Islet precursor cell (in vitro differentiated cells): ENCODE measurements around the gene PTCHD1.

Experiments used
- DNase-seq: peaks from one replicate; pipeline ENCODE4 v3.0.0-alpha.2; 2018

The PTCHD1 gene

DNA sequence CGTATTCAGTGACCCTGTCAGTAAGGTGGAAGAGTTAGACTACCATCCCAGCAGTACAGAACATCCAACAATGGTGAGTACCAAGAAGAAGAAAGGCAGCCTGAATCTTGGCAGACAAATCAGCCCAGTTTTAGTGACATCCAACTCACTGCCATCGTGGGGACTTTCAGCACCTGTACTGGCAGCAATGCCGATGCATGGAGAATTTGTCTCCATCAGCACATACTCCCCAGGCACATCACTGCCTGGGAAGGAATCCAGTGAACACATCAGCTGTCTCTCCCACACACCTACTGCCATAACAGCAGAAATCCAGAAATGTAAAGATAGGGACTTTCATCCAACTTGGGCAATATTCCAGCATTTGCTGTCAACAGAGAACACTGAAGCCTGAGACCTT is 29.8 kb downstream of the PTCHD1 start:
- no peak for DNase-seq

DNA sequence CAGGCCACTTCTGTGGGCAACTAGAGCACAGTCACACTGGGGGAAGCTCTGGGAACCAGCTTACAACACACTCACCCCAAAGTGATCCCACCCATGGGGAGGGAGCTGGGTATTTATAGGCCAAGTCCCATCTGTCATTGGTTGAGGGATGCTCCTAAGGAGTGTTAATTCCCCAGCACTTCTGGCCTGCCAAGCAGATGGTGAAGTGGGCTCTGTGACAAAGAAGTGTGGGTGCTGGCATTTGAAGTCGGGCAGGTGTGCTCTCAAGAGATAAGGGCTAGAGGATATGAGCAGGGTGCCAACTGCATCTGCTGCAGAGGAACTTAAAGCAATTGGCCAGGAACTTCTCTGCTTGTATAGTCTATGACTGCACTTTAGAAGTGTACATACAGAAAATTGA is 30.9 kb downstream of the PTCHD1 start:
- no peak for DNase-seq

DNA sequence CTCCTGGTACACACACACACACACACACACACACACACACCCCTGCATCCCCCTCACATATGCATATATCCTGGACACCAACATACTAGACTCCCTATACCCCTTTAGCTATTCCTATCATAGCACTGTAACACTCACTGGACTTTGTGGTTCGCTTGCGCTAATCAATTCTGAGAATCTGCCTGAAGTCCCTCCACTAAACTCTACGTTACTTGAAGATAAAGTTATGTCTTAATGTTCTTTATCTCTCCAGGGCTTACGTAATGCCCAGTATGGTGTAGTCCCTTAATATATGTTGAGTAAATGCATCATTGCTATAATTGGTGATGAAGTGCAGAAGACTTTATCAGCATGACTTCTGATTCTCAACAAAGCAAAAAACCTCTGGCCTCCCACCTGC is 32.3 kb downstream of the PTCHD1 start:
- DNase-seq: no peak

DNA sequence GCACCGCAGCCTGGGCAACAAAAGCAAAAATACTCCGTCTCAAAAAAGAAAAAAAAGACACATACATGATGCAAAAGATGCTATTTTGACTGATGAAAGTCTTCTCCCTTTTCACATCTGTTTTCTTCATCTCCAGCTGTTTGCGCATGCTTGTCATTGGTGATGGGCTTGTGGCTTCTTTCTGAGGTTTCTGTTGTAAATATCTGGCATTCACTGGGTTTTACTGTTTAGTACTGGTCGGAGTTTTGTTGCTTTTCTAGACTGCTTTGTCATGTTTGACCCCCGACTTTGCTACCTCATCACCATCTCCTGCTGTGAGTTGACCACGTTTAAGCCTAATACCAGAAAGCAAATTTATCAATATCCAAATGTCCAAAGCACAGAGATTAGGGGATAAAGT is 34.4 kb downstream of the PTCHD1 start:
- no peak for DNase-seq

DNA sequence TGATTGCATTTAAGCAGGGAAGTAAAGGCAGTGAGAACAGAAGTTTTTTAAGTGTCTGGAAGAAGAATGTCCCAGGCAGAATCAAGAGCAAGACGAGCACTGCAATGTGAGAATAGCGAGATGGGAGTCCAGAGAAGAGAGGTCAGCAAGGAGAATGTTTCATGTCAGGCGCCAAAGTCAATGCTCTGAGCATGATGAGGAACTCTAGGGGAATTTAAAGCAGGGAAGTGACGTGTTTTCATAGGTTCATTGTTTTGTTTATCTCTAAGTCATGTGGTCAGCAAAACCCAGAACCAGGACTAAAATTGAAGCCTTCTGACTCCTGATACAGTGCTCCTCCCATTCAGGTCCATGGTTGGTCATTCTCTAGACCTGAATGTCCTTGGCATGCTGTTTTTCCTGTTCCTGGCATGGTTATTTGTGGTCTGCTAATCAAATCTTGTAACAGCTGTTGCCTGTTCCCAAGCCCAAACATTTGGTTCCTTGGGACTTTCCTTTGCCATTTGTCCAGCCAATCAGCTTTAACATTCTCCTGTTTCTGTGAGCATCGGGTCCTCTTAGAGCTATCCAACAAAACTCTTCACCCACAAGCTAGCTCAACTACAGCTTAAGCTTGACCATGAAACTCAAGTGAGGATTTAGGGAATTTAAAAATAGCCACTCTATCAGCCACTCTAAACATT is 37.7 kb downstream of the PTCHD1 start:
- DNase-seq: no peak

DNA sequence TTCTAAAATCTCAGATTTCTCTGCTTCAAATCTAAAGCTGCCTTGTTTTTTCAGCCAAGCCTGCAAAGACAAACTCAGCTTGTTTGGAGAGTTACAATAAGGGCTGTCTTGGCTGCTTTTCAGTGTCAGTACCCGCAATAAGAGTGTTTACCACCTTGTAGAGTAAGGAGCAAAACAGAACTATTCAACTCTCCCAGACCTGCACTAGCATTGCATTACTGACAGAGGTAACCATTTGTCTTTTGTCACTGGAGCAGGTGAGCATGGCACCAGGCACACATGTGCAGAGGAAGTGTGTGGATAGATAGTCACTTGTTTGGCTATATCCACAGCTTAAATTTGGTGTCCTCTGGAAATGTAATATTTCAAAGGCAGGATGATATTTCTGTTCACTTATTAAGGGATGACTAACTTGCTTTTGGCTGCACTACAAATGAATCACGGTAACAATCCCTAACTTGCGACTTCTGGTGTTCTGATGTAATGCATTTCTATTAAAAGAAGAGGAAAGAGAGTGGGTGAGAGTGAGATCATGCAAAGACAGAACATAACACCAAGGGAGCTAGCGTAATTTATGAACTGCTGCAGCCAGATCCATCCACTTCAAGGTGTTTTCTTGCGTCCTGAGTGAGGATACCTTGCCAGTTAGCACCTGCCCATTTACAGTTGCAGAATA is 38.6 kb downstream of the PTCHD1 start:
- no peak for DNase-seq

DNA sequence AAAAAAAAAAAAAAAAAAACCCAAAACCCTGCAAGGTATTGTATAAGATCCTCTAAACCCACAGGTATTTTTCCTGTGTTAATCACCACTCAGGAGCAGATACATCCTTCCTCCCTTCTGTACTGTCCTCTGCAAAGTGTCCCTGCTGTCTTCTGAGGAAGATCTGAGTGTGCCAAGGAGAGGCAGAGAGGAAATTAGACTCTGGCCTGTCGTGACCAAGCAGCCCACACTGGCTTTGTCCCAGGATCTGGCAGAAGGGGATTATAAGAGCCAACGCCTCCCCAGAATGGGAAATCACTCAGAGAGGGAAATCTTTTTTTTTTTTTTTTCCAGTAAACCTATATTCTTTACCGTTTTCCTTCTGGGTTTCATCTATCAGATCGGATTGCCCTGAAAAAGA is 39.6 kb downstream of the PTCHD1 start:
- DNase-seq: no peak

DNA sequence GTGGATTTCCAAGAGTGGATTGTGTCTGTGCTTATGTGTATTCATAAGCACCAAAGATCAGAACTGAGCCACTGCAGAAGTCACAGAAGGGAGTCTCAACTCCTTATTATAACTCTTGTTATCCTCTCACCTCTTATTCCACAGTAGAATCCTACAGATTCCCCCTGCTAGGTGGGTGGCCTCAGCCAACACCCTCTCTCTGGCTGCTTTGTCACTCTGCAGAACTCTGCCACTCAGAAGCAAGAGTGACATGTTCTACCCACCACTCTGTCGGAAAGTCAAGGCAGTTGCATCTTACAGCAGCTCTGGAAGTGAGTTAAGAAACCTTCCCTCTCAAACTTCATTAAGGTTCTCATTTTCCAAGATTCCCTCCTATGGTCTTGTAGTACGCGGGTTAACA is 41.9 kb downstream of the PTCHD1 start:
- no peak for DNase-seq

DNA sequence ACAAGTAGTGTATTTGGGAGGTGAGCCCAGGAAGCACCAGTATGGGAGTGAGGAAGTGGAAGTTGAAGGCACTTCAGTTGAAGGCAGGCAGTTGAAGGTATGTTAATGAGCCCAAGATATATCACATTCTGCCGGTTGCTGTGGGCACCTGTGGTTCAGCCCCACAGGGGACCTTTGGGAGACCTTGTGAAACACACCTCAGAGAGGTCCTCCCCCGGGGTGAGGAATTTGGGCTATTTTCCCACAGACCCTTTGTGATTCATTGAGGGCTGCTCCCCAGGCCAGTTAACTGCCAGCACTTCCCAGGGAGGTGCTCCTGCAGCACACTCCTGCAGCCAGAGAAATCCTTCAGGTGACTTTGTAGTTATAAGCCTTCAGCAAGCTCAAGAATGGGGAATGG is 45.9 kb downstream of the PTCHD1 start:
- DNase-seq: peak; percentile 83

DNA sequence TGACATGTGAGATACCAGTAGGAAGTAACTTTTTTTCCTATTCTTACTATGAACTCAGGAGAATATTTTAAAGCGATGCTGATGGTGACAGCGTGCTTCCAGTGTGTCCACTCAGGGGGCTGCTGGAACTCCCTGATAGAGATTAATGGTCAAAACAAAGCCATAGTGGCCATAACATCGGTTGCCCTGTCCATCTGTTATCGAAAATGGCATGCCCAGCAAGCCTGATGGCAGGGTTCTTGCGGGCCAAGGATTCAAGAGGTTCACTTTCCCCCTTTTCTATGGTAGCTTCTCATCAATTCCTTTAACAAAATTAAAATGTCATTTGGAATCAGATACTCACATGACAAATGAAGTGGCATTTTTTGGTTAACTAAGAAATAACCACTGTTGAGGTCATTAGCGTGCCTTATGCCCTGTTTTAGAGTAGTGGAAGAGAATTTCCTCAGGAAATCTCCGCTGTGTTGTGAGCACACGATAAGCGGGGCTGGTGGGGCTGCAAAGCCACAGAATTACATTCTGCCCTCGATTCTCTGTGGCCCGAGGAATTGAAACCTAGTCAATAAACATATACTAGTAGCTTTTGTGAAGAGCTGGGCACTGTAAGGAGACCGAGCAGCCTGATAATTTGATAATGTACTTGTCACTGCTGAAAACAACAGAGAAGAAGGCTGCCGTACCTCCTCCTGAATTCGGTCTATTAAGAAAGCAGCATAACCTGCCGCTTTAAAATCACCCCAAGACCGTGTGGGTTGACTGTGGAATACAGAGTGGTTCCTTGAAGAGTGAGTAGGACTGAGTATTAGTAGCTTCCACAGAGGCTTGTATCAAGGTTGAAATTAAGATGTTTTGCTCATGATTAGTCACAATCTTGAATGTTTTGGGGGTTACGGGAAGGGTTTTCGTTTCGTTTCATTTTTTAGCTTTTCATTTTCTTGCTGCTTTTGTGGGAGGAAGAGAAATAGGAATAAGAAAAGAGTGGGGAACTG is 46.7 kb downstream of the PTCHD1 start:
- no peak for DNase-seq

DNA sequence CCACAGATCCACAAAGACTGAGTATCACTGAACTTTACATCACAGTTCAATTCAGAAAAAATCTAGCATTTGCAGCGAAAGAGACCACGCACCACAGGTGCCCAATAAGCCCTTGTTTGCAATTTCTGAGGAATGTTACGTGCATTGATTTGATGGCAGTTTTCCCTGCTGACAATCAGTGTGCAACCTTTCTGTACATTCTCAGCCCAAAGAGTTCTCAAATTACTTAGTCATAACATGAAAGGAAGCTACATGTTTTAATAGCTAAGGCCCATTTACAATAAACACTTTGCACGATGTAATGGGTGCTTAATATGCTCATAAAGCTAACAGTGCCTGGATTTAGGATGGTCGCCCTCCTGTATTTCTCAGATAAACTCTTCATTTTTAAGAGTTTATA is 47.9 kb downstream of the PTCHD1 start:
- DNase-seq: no peak

DNA sequence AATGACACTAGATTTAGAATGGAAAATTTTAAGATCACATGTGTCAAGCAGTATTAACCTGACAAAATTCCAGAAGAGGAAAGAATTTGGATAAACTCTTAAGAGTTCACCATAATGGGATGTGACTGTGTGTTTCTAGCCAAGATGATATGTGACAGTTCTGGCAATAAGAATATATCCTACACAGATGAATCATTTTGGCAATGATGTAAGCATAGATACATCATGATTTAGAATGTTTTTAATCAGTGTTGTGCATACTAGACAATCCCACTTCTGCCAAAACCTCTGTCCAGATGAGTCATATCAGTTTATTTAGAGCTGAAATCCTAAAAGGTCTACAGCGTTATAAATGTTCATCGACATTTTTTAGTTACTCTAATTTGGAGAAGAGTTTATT is 48.8 kb downstream of the PTCHD1 start:
- DNase-seq: no peak

DNA sequence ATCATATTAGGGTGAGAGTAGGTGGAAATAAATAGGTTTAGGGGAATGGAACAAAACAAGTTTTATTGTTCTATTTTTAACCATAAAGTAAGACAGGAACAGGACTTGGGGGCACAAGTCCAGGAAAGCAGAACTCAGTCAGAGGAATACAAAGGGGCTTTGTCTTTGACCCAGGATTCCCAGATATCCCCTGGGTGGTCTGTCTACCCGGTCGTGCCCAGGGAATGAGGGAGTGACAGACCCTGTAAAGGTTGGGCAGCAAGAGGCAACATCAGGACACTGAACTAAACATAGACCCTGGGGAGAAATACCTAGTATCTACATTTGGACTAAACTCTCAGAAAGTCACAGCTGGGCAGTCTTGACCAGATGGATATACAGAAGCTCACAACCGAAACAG is 50.6 kb downstream of the PTCHD1 start:
- peak; percentile 73 for DNase-seq

DNA sequence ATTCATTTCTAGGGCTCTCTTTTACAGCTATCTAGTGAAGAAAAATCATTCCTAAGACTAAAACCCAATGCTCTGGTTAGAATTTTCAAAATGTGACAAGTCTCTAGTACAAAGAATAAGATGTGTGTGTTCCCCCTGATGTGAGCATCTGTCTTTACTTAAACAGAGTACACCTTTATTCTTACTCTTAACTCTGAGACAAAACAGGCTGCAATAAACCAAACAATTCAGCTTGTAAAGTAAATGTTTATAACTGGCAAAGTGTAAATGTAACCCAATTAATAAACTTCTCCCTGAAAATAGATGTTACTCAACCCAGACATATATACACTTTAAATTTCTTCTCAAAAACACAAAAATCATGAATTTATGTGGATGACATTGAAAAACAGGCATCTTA is 51.6 kb downstream of the PTCHD1 start:
- no peak for DNase-seq

DNA sequence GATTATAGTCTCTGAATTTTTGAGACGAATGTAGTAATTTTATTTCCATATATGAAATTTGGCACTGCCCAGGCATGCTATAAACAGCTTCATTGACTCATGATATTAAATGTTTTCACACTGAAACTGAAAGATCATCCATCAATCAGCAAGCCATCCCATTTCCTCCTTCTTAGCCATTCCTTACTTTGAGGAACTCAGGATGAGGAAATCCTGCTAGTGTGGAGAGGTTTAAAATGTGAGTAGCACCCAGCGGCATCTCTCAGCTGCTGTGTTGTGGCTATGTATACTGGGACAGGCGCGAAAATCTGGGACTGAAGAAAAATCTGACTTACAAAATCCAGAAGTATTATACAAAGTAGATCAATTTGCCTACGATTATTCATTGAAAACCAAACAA is 52.1 kb downstream of the PTCHD1 start:
- no peak for DNase-seq

DNA sequence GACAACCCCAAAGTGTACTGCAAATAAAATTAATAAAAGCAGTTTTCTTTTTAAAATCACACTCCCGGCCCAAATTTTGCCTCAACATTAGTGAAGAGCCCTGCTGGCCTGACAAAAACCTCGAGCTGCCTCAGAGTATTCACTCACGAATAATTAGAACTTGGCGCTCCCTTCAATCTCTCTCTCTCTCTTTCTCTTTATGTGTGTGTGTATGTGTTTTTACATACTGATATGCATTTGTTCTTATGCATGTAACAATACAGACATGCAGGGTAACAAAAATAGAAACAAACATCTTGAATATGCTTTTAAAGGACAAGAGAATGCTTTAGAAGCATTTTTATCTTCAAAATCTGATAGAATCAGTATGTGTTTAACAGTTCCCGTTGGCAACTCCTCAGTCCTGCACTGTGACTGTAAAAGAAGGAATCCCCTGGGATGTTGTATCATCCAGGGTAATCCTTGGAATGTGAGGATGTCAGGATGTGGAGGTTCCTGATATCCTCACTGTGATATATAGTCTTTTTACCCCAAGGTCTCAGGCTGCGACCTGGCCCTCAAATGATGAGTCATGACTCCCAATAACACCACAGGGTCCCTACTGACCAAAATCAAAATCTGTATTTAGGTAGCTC is 53.0 kb downstream of the PTCHD1 start:
- peak; percentile 67 for DNase-seq

DNA sequence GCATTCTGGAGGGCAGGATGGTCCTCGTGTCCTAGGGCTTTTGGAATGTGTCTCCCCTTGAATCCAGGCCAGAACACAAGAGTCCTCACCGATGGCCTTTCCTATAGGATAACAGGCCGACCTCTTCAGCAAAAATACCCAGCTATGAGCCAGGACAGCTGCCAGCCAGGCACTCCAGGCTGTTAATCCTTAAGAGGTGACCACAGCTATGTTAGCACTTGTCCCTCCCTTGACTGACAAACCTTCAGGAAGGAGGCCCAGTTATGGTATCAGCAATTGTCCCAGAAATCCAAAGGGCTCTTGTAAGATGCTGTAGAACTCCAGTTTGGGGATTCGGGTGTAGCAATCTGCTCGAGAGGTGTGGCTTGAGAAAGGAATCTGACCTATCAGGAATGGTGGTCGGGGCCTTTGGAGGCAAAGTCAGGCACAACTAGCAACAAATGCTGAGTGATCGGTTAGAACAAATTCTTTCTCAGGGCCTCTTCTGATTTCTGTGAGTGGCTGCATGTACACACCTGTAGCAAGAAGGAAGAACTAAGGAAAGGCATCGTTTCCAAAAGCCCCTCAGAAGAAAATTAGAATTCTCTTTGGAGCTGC is 54.6 kb downstream of the PTCHD1 start:
- DNase-seq: peak; percentile 57

DNA sequence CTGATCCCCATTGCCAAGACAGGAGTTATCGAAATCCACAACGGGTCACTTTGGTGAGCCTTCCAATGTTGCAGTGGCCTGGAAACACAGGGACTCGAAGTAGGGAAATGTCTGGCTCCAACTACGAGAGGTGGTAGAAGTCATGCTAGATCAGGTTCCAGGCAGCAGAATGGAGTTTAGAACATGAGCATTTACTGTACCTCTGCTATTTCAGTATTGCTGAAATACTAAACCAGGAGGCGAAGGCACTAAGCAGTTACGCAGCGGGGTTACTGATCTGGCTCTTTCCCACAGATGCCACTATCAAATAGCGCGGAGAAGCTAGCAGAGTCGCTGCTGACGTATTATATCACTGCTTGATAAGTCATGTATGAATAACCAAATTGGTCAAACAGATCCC is 56.3 kb downstream of the PTCHD1 start:
- no peak for DNase-seq

DNA sequence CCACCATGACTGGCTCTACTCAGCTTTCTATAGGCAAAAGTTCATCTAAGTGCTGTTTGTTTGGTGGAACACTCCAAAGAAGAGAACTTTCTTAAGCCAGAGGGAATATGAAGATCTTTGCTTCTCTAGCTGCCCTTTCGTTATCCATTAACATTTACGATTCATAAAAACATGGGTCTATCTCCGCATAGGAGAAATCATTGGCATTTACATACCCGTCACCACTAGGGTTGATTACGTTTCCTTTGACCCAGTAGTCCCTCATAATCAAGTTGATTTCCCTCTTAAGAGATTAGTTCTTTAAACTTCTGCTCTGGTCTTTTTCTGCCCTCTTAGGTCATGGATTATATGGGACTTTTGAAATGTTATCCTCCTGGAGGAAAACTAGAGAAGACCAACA is 57.5 kb downstream of the PTCHD1 start:
- DNase-seq: no peak

DNA sequence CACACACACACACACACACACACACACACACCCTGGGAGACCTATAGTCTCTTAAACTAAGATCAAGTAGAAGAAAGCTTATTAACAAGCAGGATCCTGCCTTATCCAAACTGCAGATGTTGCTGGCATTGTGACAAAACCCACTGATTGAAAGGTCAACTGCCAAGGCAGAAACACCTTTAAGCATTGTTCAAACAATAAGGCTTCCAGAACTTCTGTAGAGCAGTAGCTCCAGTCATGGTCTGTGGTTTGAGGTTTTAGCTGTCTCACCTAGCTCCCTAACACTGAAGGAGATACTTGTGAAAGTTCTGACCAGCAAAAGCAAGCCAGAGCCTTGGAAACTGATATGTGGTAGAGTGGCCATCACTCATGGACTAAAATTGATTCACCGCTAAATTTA is 59.8 kb downstream of the PTCHD1 start:
- DNase-seq: no peak

DNA sequence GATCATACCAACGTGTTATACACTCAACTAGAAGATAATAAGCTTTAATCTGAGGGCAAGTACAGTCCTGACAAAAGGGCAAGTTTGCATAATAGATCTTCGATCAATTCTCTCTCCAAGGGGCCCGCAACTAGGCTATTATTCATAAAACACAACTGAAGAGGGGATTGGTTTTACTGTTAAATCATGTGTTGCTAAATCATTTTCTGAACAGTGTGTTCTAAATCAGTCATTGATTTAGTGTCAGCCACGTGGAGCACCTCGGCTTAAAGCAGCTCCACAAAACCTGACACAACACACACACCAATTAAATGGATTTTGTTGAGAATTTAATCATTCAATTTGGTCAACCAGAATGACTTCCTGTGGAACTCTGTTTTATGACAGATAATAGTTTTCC is 61.6 kb downstream of the PTCHD1 start:
- no peak for DNase-seq

DNA sequence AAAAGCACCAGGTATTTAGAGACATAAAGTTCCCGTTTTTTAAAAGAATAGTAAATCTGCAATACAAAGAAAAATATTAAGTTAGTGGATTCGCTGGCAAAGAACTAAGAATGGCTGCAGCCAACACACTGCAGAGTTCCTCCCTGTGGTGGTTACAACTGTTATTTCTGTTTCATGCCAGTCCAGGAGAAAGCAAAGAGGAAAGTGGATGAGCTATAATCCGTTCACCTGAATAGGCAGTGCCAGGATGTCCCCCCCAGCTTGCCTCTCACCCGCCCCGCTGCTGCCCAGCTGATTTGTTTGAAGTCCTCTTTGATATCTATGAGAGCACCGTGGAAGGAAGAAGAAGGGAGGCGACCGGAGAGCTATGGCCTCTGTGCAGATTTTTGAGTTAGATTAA is 63.9 kb downstream of the PTCHD1 start:
- no peak for DNase-seq

DNA sequence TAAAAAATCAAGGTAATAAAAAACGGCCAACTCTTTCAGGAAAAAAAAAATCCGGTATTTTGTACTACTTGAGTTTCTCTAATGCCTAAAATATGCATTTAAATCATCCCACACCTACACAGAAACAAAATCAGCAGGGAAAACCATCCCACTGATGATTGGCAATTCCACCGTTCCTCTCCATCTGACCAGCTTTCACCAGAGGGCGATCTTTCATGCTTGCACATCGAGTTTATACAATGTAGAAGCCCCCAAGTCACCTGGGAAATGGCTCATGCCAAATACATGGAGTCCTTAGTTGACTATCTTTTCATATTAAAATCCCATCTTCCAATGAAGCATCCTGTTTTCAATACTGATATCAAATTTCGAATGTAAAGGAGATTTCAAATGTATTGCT is 69.2 kb downstream of the PTCHD1 start:
- DNase-seq: no peak
